Testis (tissue), 2 donors: ENCODE data around the gene FURIN.

ENCODE experiments used
- CTCF ChIP-seq, 3 experiments: fragments of 450-650 bp in 2 of 3; fragments of 200-600 bp in 1 of 3; sonication (generic) in 1 of 3; IDR thresholded peaks; one replicate each; pipeline ENCODE4 v1.5.1; 2016 to 2019; ENCODE audit warnings: antibody characterized with exemption in 3 of 3, mild to moderate bottlenecking in 2 of 3, moderate library complexity in 1 of 3
- POLR2A ChIP-seq: fragments of 450-650 bp; IDR thresholded peaks from one replicate; pipeline ENCODE4 v1.6.1; 2017; ENCODE audit warnings: antibody characterized with exemption, mild to moderate bottlenecking, moderate library complexity

GRCh38 chr15:90880381-90881145 is 12.2 kb downstream of the FURIN start:
- TF ChIP-seq CTCF (IDR thresholded peaks at IDR 0.05) (no peak), POLR2A (no peak)
